Esophagus muscularis mucosa (tissue), 4 donors: Measurements from ENCODE around the gene CIZ1. TPM values are rescaled to one million over a fixed set of nuclear protein-coding genes. Genes with fewer than 3 reads are reported as not detected.

Experiments
- DNase-seq: peaks from one replicate; pipeline ENCODE4 v3.0.0-alpha.2; 2017; ENCODE audit errors: extremely low spot score
- H3K27ac ChIP-seq, 4 donors: fragments of 200-600 bp; sonication (generic); replicated peaks in 1 of 4; 1 replicate in 3 of 4; 2 replicates in 1 of 4; pipeline ENCODE4 v1.5.1; 2016 to 2019; ENCODE audit warnings: mild to moderate bottlenecking in 1 of 4
- H3K27me3 ChIP-seq, 4 donors: fragments of 200-600 bp; sonication (generic); one replicate each; pipeline versions ENCODE4 v1.5.1 to v1.6.0; 2016 to 2019
- H3K36me3 ChIP-seq, 4 donors: fragments of 200-600 bp; sonication (generic); one replicate each; pipeline ENCODE4 v1.5.1; 2016 to 2019
- H3K4me1 ChIP-seq, 4 donors: fragments of 200-600 bp; sonication (generic); one replicate each; pipeline ENCODE4 v1.5.1; 2016 to 2019
- H3K4me3 ChIP-seq, 4 donors: fragments of 200-600 bp; sonication (generic); 1 replicate in 2 of 4; 2 replicates in 2 of 4; pipeline ENCODE4 v1.5.1; 2016 to 2019; ENCODE audit warnings: mild to moderate bottlenecking in 4 of 4, moderate library complexity in 1 of 4
- H3K9me3 ChIP-seq, 4 donors: fragments of 200-600 bp; sonication (generic); 1 replicate in 3 of 4; 2 replicates in 1 of 4; pipeline ENCODE4 v1.5.1; 2016 to 2019
- EP300 ChIP-seq: sonication (generic); formaldehyde crosslinking; IDR thresholded peaks from one replicate; pipeline ENCODE4 v1.6.1; 2017; ENCODE audit warnings: antibody characterized with exemption
- POLR2A ChIP-seq: fragments of 450-650 bp; IDR thresholded peaks from one replicate; pipeline ENCODE4 v1.6.1; 2017; ENCODE audit warnings: antibody characterized with exemption, moderate library complexity, mild to moderate bottlenecking, low read depth
- POLR2AphosphoS5 ChIP-seq, 2 donors: sonication (generic); formaldehyde crosslinking; IDR thresholded peaks; one replicate each; pipeline ENCODE4 v1.6.1; 2017; ENCODE audit warnings: antibody characterized with exemption in 2 of 2
- WGBS: methylation state at CpG from one replicate; pipeline ENCODE4 v1.1.5; 2018; 5-methylcytosine and 5-hydroxymethylcytosine counted together
- intact Hi-C: fragments of 100-400 bp; cut with DNase I; formaldehyde crosslinking; loops from one replicate; pipeline ENCODE4 v1.15.1; 2023
- total RNA-seq, 4 donors: library from RNA; depleted of rRNA; stranded (reverse); fragments of >200 nt; gene quantifications; one replicate each; pipeline versions ENCODE4 v1.1.0 to v1.2.1, GENCODE V29; 2016
- TF ChIP-seq, protein P1 (sequence below), 3 experiments: fragments of 200-600 bp in 2 of 3; fragments of 450-650 bp in 1 of 3; sonication (generic) in 2 of 3; IDR thresholded peaks; one replicate each; pipeline ENCODE4 v1.5.1; 2017 to 2019; ENCODE audit warnings: antibody characterized with exemption in 3 of 3, mild to moderate bottlenecking in 2 of 3, moderate library complexity in 1 of 3

The CIZ1 gene
- total RNA-seq, 4 donors from 2014 or later = 57.5 to 110 (median 73.2) TPM

DNA sequence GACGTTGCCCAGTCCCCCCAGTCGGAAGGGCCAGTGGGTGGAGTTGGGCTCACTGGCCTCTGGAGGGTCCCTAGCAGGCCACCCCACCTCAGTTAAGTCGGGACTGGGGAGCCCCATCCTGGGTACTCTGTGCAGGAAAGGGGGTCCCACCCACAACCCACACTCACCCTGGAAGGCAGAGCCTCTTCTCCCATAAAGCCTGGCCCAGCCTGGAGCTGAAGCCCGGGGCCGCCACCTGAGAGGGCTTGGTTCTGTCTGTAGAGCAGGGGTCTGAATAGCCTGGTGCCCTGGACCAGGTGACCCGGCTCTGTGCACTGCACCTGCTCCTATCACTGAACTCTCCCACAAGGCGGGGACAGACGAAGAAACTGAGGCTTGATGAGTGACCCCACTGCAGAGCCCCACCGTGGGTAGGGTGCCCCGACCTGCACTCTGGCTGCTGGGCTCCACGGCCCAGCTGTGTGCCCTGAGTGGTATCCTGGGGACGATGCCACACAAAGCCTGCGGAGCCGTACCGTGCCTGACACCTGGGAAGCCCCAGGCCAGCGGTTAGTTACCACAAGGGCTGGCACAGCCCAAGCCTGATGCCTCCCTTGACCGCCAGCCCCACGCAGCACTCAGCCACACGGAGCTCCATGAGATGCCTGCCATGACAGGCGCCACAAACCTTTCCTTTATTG lies 71.2 kb downstream of the CIZ1 start:
- intact Hi-C loops = no loop called here
- no peak for DNase-seq
- no peak overlapping the region for H3K27ac ChIP-seq
- H3K36me3 ChIP-seq = peaks cover 14 to 55% (median 49%) of the 10 kb centered on the region in 4 donors
- peaks cover 9 to 21% (median 17%) of the 10 kb centered on the region in 4 donors for H3K4me1 ChIP-seq
- no peak overlapping the region for H3K4me3 ChIP-seq
- WGBS = 84% methylated on average over 8 of the region's 20 CpGs
- H3K9me3 ChIP-seq = no peaks in the 10 kb centered on the region
- TF ChIP-seq EP300 = no peak
- TF ChIP-seq POLR2AphosphoS5 (IDR thresholded peaks at IDR 0.05) = no peak
- TF ChIP-seq POLR2A = no peak
- TF ChIP-seq, protein P1, sequence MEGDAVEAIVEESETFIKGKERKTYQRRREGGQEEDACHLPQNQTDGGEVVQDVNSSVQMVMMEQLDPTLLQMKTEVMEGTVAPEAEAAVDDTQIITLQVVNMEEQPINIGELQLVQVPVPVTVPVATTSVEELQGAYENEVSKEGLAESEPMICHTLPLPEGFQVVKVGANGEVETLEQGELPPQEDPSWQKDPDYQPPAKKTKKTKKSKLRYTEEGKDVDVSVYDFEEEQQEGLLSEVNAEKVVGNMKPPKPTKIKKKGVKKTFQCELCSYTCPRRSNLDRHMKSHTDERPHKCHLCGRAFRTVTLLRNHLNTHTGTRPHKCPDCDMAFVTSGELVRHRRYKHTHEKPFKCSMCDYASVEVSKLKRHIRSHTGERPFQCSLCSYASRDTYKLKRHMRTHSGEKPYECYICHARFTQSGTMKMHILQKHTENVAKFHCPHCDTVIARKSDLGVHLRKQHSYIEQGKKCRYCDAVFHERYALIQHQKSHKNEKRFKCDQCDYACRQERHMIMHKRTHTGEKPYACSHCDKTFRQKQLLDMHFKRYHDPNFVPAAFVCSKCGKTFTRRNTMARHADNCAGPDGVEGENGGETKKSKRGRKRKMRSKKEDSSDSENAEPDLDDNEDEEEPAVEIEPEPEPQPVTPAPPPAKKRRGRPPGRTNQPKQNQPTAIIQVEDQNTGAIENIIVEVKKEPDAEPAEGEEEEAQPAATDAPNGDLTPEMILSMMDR (IDR thresholded peaks at IDR 0.05) = no peak
- no peaks in the 10 kb centered on the region for H3K27me3 ChIP-seq

GRCh38 chr9:128118971-128119665 lies 72.3 kb downstream of the CIZ1 start:
- Histone ChIP-seq H3K4me3 (no peak overlapping the region), H3K27ac (no peak overlapping the region), H3K27me3 (no peaks in the 10 kb centered on the region), H3K36me3 (peaks cover 17 to 58% (median 54%) of the 10 kb centered on the region in 4 donors), H3K9me3 (no peaks in the 10 kb centered on the region), H3K4me1 (peaks cover 5 to 16% (median 9%) of the 10 kb centered on the region in 4 donors)
- intact Hi-C loops = loop anchor here (5.0 kb wide), 1 partner anchor 87 kb away; no protein-coding TSS in a partner anchor
- WGBS = 80% methylated on average over 15 of the region's 15 CpGs
- DNase-seq = no peak
- TF ChIP-seq POLR2AphosphoS5 (IDR thresholded peaks at IDR 0.05) (no peak), POLR2A (no peak), EP300 (no peak)
- TF ChIP-seq, protein P1 (IDR thresholded peaks at IDR 0.05) = no peak

DNA sequence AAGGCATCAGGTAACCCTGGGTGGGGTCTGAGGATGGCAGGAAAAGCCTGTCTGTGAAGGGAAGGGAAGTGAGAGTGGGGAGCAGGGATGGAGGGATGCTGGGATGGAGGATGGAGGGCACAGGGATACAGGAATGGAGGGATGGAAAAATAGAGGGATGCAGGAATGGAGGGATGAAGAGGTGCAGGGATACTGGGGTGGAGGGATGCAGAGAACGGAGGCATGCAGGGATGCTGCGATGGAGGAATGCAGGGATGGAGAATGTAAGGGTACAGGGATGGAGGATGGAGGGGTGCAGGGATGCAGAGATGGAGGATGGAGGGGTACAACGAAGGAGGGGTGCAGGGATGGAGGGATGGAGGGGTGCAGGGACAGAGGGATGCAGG lies 72.9 kb downstream of the CIZ1 start:
- intact Hi-C loops = loop anchor here (5.0 kb wide), 1 partner anchor 86 kb away; no protein-coding TSS in a partner anchor
- peaks cover 5 to 16% (median 9%) of the 10 kb centered on the region in 4 donors for H3K4me1 ChIP-seq
- no peak overlapping the region for H3K27ac ChIP-seq
- WGBS = 62% methylated on average over 3 of the region's 3 CpGs
- TF ChIP-seq POLR2AphosphoS5 (IDR thresholded peaks at IDR 0.05) = no peak
- TF ChIP-seq, protein P1 (IDR thresholded peaks at IDR 0.05) = no peak
- no peak for TF ChIP-seq POLR2A
- TF ChIP-seq EP300 = no peak
- H3K27me3 ChIP-seq = no peaks in the 10 kb centered on the region
- DNase-seq = no peak
- no peaks in the 10 kb centered on the region for H3K9me3 ChIP-seq
- H3K4me3 ChIP-seq = no peak overlapping the region
- H3K36me3 ChIP-seq = peaks cover 17 to 58% (median 54%) of the 10 kb centered on the region in 4 donors

- WGBS = 16% methylated on average over 10 of the region's 27 CpGs
- Histone ChIP-seq H3K27ac (peak overlapping the region in 1 of 4 donors; percentile 19), H3K9me3 (no peaks in the 10 kb centered on the region), H3K27me3 (no peaks in the 10 kb centered on the region), H3K4me1 (peaks cover 5 to 16% (median 9%) of the 10 kb centered on the region in 4 donors), H3K4me3 (no peak overlapping the region), H3K36me3 (peaks cover 11 to 55% (median 52%) of the 10 kb centered on the region in 4 donors)
- peak; percentile 97 for DNase-seq
- TF ChIP-seq EP300 (no peak), POLR2A (no peak), POLR2AphosphoS5 (IDR thresholded peaks at IDR 0.05) (peak; percentile 67 to 85)
- TF ChIP-seq, protein P1 (IDR thresholded peaks at IDR 0.05) = peak; percentile 99 to 100 (median 100)
- intact Hi-C loops = loop anchor here (2.0 to 5.0 kb wide), 2 partner anchors 86 to 175 kb away; no protein-coding TSS in a partner anchor
Observed at GRCh38 chr9:128117613-128118471, 73.5 kb downstream of the CIZ1 start.
